ENCODE measurements around the gene FAM180A. TPM values are rescaled to one million over a fixed set of nuclear protein-coding genes. Genes with fewer than 3 reads are reported as not detected.

The FAM180A gene
- not detected for polyA plus RNA-seq (2013, experiment 1 of 2)
- not detected for polyA plus RNA-seq (2013, experiment 2 of 2)

- Histone ChIP-seq H3K9ac (ENCODE audit: low read depth, low read length) (no peak within 1 kb of the TSS), H3K36me3 (ENCODE audit: insufficient read depth, low read length) (no peaks in the 10 kb centered on the region), H3K27ac (ENCODE audit: low read depth, low read length) (no peak within 1 kb of the TSS), H3K9me3 (ENCODE audit: insufficient read depth, low read depth, low read length) (no peaks in the 10 kb centered on the region), H3K27me3 (ENCODE audit: insufficient read depth, low read length) (no peaks in the 10 kb centered on the region), H3K4me3 (ENCODE audit: low read length) (no peak within 1 kb of the TSS), H3K4me1 (ENCODE audit: insufficient read depth, low read length) (peaks cover 4% of the 10 kb centered on the region)
- WGBS: 95% methylated on average over 11 of the region's 11 CpGs
Measured at GRCh38 chr7:135748770-135749169, at the start of gene FAM180A. Gene FAM180A (minus strand): TSS chr7:135748813. CDS start chr7:135748580, 233 bp downstream.

DNA sequence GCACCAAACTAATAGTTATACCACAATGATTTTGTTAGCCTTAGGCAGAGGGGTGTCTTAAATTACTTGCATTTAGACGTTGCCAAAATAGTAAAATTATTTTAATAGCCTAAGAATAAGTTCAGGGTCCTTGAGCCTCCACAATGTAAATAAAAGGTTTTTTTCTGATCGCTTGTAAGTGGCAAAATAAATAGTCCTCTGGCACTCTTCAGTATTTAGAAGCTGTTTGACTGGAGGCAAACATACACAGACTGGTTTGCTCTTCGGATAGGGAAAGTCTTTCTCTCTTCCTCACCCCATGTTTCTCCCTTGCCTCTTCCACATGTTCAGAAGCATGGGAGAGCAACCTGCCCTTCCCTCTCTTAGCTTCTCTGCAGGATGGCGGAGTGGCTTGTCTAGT lies 49.5 kb upstream of the FAM180A start:
- Histone ChIP-seq H3K9me3 (ENCODE audit: insufficient read depth, low read depth, low read length) (peaks cover 4% of the 10 kb centered on the region; the same call in 1 of the 2 replicates), H3K9ac (ENCODE audit: low read depth, low read length) (no peak overlapping the region), H3K27ac (ENCODE audit: low read depth, low read length) (no peak overlapping the region), H3K4me1 (ENCODE audit: insufficient read depth, low read length) (peaks cover 4% of the 10 kb centered on the region; the same call in 1 of the 2 replicates), H3K36me3 (ENCODE audit: insufficient read depth, low read length) (no peaks in the 10 kb centered on the region), H3K4me3 (ENCODE audit: low read length) (no peak overlapping the region), H3K27me3 (ENCODE audit: insufficient read depth, low read length) (no peaks in the 10 kb centered on the region)
- WGBS: 89% methylated on average over 3 of the region's 4 CpGs

DNA sequence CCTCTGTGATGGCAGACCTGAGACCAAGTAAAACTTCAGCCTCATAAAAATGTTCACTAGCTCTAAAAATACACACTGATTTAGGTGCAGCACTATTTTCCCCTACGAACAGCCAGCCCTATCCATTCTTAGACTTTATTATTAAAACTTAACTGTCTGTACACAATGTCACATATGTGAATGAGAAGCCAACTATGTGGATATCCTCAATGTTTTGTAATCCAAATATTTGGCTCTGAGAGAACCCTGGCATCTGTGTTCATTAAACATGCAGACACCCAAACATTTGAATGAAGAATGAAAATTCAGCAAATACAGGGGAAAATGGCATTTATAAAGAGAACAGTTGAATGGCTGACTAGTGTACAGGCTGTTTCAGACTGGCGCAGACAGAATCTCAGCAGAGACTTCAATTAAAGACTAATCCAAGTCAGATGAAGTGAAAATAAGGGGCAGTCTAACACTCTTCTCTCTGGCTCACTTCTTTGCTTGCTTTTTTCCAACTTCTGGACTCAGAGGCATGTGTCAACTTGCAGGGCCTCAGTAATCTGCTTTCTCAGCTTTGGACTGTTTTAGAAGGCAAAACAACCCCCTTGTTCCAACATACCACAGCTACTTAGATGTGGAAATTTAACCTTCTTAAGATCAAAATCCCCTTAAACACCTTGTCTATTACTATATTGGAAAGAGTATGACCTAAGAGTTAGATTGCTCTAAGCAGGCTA lies 47.4 kb upstream of the FAM180A start:
- 92% methylated on average over 2 of the region's 2 CpGs for WGBS
- no peak overlapping the region for H3K27ac ChIP-seq (ENCODE audit: low read depth, low read length)
- H3K4me3 ChIP-seq (ENCODE audit: low read length): no peak overlapping the region

DNA sequence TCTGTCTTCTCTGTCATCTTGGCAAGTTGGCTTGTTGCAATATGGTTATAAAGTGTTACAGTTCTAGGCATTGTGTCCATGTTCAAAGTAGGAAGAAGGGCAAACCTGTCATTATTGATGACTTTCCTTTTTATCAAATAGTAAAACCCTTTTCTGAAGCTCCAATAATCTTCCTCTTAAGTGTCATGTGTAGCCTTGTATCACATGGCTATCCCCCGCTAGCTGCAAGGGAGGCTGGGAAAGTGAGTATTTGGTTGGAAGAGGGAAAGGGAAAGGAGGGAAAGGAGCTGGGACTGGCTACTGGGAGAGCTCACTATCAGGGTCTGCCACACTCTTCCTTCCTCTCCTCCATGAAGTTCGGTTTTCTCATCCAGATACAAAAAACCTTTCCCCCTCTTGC lies 45.2 kb upstream of the FAM180A start:
- H3K27me3 ChIP-seq (ENCODE audit: insufficient read depth, low read length): no peaks in the 10 kb centered on the region
- no peaks in the 10 kb centered on the region for H3K4me1 ChIP-seq (ENCODE audit: insufficient read depth, low read length)
- H3K9me3 ChIP-seq (ENCODE audit: insufficient read depth, low read depth, low read length): peaks cover 4% of the 10 kb centered on the region; the same call in 1 of the 2 replicates
- H3K9ac ChIP-seq (ENCODE audit: low read depth, low read length): no peak overlapping the region
- no peak overlapping the region for H3K4me3 ChIP-seq (ENCODE audit: low read length)
- 88% methylated on average over 2 of the region's 2 CpGs for WGBS
- H3K36me3 ChIP-seq (ENCODE audit: insufficient read depth, low read length): no peaks in the 10 kb centered on the region
- no peak overlapping the region for H3K27ac ChIP-seq (ENCODE audit: low read depth, low read length)

More for the DNA sequence above, 47.4 kb upstream of the FAM180A start:
- Histone ChIP-seq H3K27me3 (ENCODE audit: insufficient read depth, low read length) (no peaks in the 10 kb centered on the region), H3K9me3 (ENCODE audit: insufficient read depth, low read depth, low read length) (peaks cover 4% of the 10 kb centered on the region; the same call in 1 of the 2 replicates), H3K4me1 (ENCODE audit: insufficient read depth, low read length) (peaks cover 4% of the 10 kb centered on the region; the same call in 1 of the 2 replicates), H3K36me3 (ENCODE audit: insufficient read depth, low read length) (no peaks in the 10 kb centered on the region), H3K9ac (ENCODE audit: low read depth, low read length) (no peak overlapping the region)

GRCh38 chr7:135792866-135793265 lies 44.3 kb upstream of the FAM180A start:
- H3K9ac ChIP-seq (ENCODE audit: low read depth, low read length): no peak overlapping the region
- no peaks in the 10 kb centered on the region for H3K27me3 ChIP-seq (ENCODE audit: insufficient read depth, low read length)
- no peak overlapping the region for H3K27ac ChIP-seq (ENCODE audit: low read depth, low read length)
- no peaks in the 10 kb centered on the region for H3K4me1 ChIP-seq (ENCODE audit: insufficient read depth, low read length)
- H3K4me3 ChIP-seq (ENCODE audit: low read length): no peak overlapping the region
- peaks cover 4% of the 10 kb centered on the region; the same call in 1 of the 2 replicates for H3K9me3 ChIP-seq (ENCODE audit: insufficient read depth, low read depth, low read length)
- H3K36me3 ChIP-seq (ENCODE audit: insufficient read depth, low read length): no peaks in the 10 kb centered on the region
- 94% methylated on average over 9 of the region's 9 CpGs for WGBS

- Histone ChIP-seq H3K9me3 (ENCODE audit: insufficient read depth, low read depth, low read length) (peaks cover 4% of the 10 kb centered on the region; the same call in 1 of the 2 replicates), H3K36me3 (ENCODE audit: insufficient read depth, low read length) (no peaks in the 10 kb centered on the region), H3K4me3 (ENCODE audit: low read length) (no peak overlapping the region), H3K4me1 (ENCODE audit: insufficient read depth, low read length) (no peaks in the 10 kb centered on the region), H3K27ac (ENCODE audit: low read depth, low read length) (no peak overlapping the region), H3K27me3 (ENCODE audit: insufficient read depth, low read length) (no peaks in the 10 kb centered on the region), H3K9ac (ENCODE audit: low read depth, low read length) (no peak overlapping the region)
- WGBS: 76% methylated on average over 3 of the region's 4 CpGs
Measured at GRCh38 chr7:135792363-135792668, 43.7 kb upstream of the FAM180A start.

DNA sequence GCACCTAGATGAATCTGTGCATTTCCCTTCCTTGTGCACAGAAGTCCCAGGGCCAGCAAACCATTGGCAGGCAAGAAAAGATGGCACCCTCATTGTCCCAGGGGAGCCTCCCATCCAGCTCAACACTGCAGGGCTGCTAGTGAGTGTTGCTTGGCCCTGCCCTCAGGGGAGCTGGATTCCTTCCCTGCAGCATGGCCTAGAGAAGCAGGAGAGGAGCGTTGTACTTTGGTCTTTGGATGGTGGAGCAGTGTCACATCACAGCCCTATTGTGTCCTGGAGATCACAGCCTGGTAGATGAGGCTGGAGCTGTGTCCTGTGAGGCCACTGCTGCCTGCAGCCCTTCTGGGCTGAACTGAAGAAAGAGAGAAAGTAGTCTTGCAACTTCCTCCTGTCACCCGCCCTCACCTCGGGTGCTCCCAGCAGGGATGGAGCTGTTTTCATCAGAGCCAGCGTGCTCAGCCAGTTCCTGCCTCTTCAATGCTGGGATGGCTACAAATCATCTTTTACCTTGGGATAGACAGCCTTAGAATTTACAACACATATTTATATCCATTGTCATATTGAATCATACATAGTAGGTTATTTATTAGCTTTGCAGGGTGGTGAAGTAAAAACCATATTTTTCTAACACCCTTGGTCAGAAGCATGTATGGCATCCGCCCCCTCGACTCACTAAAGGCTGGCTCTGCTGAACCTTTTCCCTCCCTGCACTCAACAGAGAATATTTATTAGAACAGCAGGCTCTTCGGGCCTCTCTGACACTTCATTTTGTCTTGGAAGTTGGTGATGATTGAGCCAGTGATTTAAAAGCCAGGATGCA lies 43.1 kb upstream of the FAM180A start:
- Histone ChIP-seq H3K4me3 (ENCODE audit: low read length) (no peak overlapping the region), H3K9ac (ENCODE audit: low read depth, low read length) (no peak overlapping the region), H3K27ac (ENCODE audit: low read depth, low read length) (no peak overlapping the region), H3K27me3 (ENCODE audit: insufficient read depth, low read length) (no peaks in the 10 kb centered on the region), H3K36me3 (ENCODE audit: insufficient read depth, low read length) (no peaks in the 10 kb centered on the region), H3K9me3 (ENCODE audit: insufficient read depth, low read depth, low read length) (peaks cover 4% of the 10 kb centered on the region; the same call in 1 of the 2 replicates), H3K4me1 (ENCODE audit: insufficient read depth, low read length) (no peaks in the 10 kb centered on the region)
- WGBS: 87% methylated on average over 7 of the region's 7 CpGs

DNA sequence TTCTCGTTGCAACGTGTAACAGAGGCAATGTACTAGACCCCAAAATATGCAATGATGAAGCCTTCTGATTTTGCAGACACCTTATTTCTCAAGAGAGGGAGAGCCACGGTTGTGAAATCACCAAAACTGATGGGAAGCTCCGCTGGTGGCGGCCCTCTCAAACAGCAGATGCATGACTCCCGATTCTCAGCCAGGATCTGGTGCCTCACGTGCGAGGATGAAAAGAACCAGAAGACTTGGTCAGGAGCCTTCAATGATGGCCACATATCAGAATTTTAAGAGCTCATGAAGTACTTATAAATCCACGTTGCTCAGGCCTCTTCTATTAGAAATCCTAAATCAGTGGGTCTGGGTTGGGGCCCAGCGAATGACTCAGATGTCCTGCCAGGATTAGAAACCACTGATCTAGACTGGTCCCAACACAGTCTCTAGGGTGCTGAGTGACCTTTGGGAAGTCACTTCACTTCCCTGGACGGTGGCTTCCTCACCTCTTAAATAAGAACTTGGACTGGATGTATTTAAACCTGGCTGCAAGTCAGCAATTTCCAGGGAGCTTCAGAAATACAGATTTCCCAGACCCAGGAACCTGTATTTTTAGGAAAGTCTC lies 41.9 kb upstream of the FAM180A start:
- Histone ChIP-seq H3K27ac (ENCODE audit: low read depth, low read length) (no peak overlapping the region), H3K9ac (ENCODE audit: low read depth, low read length) (no peak overlapping the region), H3K4me1 (ENCODE audit: insufficient read depth, low read length) (no peaks in the 10 kb centered on the region), H3K36me3 (ENCODE audit: insufficient read depth, low read length) (no peaks in the 10 kb centered on the region), H3K27me3 (ENCODE audit: insufficient read depth, low read length) (no peaks in the 10 kb centered on the region), H3K4me3 (ENCODE audit: low read length) (no peak overlapping the region), H3K9me3 (ENCODE audit: insufficient read depth, low read depth, low read length) (peaks cover 4% of the 10 kb centered on the region; the same call in 1 of the 2 replicates)
- whole genome bisulfite sequencing: 95% methylated on average over 11 of the region's 11 CpGs

DNA sequence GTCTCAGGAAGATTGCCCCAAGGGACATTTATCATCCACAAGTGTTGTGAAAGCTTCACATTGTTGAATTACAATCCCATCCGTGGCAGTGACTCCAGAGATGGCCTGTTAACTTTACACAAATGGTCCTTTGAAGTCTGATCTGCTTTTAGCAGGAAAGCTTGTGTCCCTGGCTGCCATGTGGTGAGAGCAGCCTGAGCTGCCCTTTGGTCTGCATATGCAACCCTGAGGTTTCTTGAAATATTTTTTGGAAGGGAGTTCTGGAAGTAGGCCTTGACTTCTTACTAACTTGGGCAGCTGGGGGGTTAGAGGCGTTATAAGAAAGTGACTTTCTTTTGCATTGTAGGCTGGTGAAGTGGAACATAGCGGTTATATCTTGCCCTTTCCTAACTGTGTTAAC lies 41.3 kb upstream of the FAM180A start:
- WGBS: 81% methylated on average over 3 of the region's 3 CpGs
- Histone ChIP-seq H3K9me3 (ENCODE audit: insufficient read depth, low read depth, low read length) (peaks cover 4% of the 10 kb centered on the region; the same call in 1 of the 2 replicates), H3K9ac (ENCODE audit: low read depth, low read length) (no peak overlapping the region)

DNA sequence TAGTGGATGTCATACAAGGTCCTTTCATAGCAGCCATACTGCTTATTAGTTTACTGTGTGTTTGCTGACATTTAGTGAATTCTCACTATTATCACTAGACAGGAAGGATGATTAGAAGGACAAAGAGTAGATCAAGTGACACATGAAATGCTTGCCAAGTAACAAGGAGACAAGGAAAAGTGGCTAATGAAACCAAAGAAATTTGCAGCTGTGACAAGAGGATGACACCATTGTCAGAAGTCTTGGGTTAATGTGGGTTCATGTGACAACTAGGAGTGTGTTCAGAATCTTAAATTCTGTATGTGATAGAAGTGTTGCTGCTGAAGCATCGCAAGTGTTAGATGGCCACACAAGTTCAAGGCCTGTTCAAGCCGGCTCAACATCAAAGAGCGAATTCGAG lies 40.8 kb upstream of the FAM180A start:
- H3K27me3 ChIP-seq (ENCODE audit: insufficient read depth, low read length): no peaks in the 10 kb centered on the region
- H3K9me3 ChIP-seq (ENCODE audit: insufficient read depth, low read depth, low read length): peaks cover 4% of the 10 kb centered on the region; the same call in 1 of the 2 replicates
- no peak overlapping the region for H3K4me3 ChIP-seq (ENCODE audit: low read length)
- no peak overlapping the region for H3K27ac ChIP-seq (ENCODE audit: low read depth, low read length)
- WGBS: 96% methylated on average over 4 of the region's 4 CpGs
- no peaks in the 10 kb centered on the region for H3K36me3 ChIP-seq (ENCODE audit: insufficient read depth, low read length)
- no peaks in the 10 kb centered on the region for H3K4me1 ChIP-seq (ENCODE audit: insufficient read depth, low read length)
- no peak overlapping the region for H3K9ac ChIP-seq (ENCODE audit: low read depth, low read length)

More for the DNA sequence above, 41.3 kb upstream of the FAM180A start:
- Histone ChIP-seq H3K27ac (ENCODE audit: low read depth, low read length) (no peak overlapping the region), H3K27me3 (ENCODE audit: insufficient read depth, low read length) (no peaks in the 10 kb centered on the region), H3K36me3 (ENCODE audit: insufficient read depth, low read length) (no peaks in the 10 kb centered on the region), H3K4me1 (ENCODE audit: insufficient read depth, low read length) (no peaks in the 10 kb centered on the region), H3K4me3 (ENCODE audit: low read length) (no peak overlapping the region)

DNA sequence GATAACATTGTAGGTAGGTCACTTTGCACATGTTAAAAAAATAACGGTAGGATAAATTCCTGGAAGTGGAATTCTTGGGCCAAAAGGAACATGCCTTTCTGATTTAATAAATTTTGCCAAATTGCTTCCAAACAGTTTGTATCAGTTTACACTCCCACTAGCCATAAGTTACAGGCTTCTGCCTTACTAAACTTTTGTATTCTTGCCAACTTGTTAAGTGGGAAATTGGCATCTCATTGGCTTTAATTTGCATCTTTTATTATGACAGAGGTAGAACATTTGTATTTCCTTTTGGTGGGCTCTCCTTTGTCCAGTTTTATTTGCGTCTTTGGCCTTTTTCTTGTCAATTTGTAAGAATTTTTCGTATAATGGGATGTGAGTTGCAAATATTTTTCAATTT lies 38.3 kb upstream of the FAM180A start:
- H3K9ac ChIP-seq (ENCODE audit: low read depth, low read length): no peak overlapping the region
- 96% methylated on average over 2 of the region's 3 CpGs for WGBS
- no peaks in the 10 kb centered on the region for H3K9me3 ChIP-seq (ENCODE audit: insufficient read depth, low read depth, low read length)

More for the DNA sequence above, 38.3 kb upstream of the FAM180A start:
- Histone ChIP-seq H3K36me3 (ENCODE audit: insufficient read depth, low read length) (no peaks in the 10 kb centered on the region), H3K4me1 (ENCODE audit: insufficient read depth, low read length) (no peaks in the 10 kb centered on the region), H3K4me3 (ENCODE audit: low read length) (no peak overlapping the region), H3K27ac (ENCODE audit: low read depth, low read length) (no peak overlapping the region), H3K27me3 (ENCODE audit: insufficient read depth, low read length) (no peaks in the 10 kb centered on the region)

All from HUES64 (cell line).